HG03469 (cell line): Measurements from ENCODE around the gene MRAS.

Experiments used
- ATAC-seq: cut with Tn5 transposase; IDR thresholded peaks from one replicate; pipeline ENCODE4 v1.9.1; 2021; ENCODE audit warnings: mild to moderate bottlenecking, moderate library complexity, moderate number of reproducible peaks; ENCODE audit not compliant: unreplicated experiment

The MRAS gene

GRCh38 chr3:138338811-138339210, 9.6 kb upstream of the MRAS start:
- ATAC-seq, result no peak

GRCh38 chr3:138340511-138340910, 7.9 kb upstream of the MRAS start:
- ATAC-seq, result no peak

GRCh38 chr3:138344754-138345153, 3.6 kb upstream of the MRAS start:
- no peak for ATAC-seq

- ATAC-seq, result no peak
Measured at GRCh38 chr3:138348754-138349739, 668 bp downstream of the MRAS start.

- ATAC-seq, result no peak
Measured at GRCh38 chr3:138349926-138350665, 1.7 kb downstream of the MRAS start.

- ATAC-seq, result no peak
Measured at GRCh38 chr3:138351151-138351550, 2.8 kb downstream of the MRAS start.

- ATAC-seq, result no peak
Measured at GRCh38 chr3:138351916-138352550, 3.7 kb downstream of the MRAS start.

GRCh38 chr3:138354376-138354775, 6.0 kb downstream of the MRAS start:
- no peak for ATAC-seq

- no peak for ATAC-seq
Measured at GRCh38 chr3:138355071-138355470, 6.7 kb downstream of the MRAS start.

GRCh38 chr3:138356730-138357405, 8.5 kb downstream of the MRAS start:
- no peak for ATAC-seq

- ATAC-seq, result no peak
Measured at GRCh38 chr3:138359148-138359918, 11.0 kb downstream of the MRAS start.

- no peak for ATAC-seq
Measured at GRCh38 chr3:138359919-138360868, 11.8 kb downstream of the MRAS start.

GRCh38 chr3:138360869-138361525, 12.6 kb downstream of the MRAS start:
- ATAC-seq, result no peak

- ATAC-seq, result no peak
Measured at GRCh38 chr3:138361561-138361971, 13.2 kb downstream of the MRAS start.

GRCh38 chr3:138362538-138362937, 14.2 kb downstream of the MRAS start:
- ATAC-seq, result no peak

- ATAC-seq, result no peak
Measured at GRCh38 chr3:138363322-138363721, 14.9 kb downstream of the MRAS start.

GRCh38 chr3:138364356-138365252, 16.2 kb downstream of the MRAS start:
- no peak for ATAC-seq

GRCh38 chr3:138365253-138365555, 16.8 kb downstream of the MRAS start:
- ATAC-seq, result no peak
